Astrocyte (in vitro differentiated cells and primary cell): ENCODE results near the gene SLC39A8. TPM values are rescaled to one million over a fixed set of nuclear protein-coding genes. Genes with fewer than 3 reads are reported as not detected.

ENCODE experiments used
- DNase-seq: peaks from one replicate; pipeline ENCODE4 v3.0.0-alpha.2; 2010; ENCODE audit warnings: low read depth
- FAIRE-seq: peaks from 2 replicates; lab custom pipeline; 2011; peaks lifted over from hg19 to GRCh38; lab: Jason Lieb, UNC
- H2AFZ ChIP-seq: 2 replicates; pipeline ENCODE4 v1.6.0; 2012; ENCODE audit warnings: low read depth, low read length, inconsistent platforms
- H3K27ac ChIP-seq: 2 replicates; pipeline ENCODE4 v1.5.1; 2011; ENCODE audit warnings: low read depth, low read length, inconsistent platforms
- H3K27me3 ChIP-seq: 2 replicates; pipeline ENCODE4 v1.6.0; 2011; ENCODE audit warnings: low read length, inconsistent platforms; ENCODE audit not compliant: insufficient read depth
- H3K36me3 ChIP-seq: 2 replicates; pipeline ENCODE4 v1.5.1; 2011; ENCODE audit warnings: low read length, inconsistent platforms; ENCODE audit not compliant: insufficient read depth
- H3K4me1 ChIP-seq: 2 replicates; pipeline ENCODE4 v1.5.1; 2011; ENCODE audit warnings: low read length, inconsistent platforms; ENCODE audit not compliant: insufficient read depth
- H3K4me2 ChIP-seq: 2 replicates; pipeline ENCODE4 v1.6.0; 2012; ENCODE audit warnings: low read length, inconsistent platforms
- H3K4me3 ChIP-seq: 2 replicates; pipeline ENCODE4 v1.5.1; 2011; ENCODE audit warnings: low read depth, mild to moderate bottlenecking, low read length, inconsistent platforms; ENCODE audit not compliant: insufficient read depth
- H3K79me2 ChIP-seq: 2 replicates; pipeline ENCODE4 v1.6.0; 2012; ENCODE audit warnings: mild to moderate bottlenecking, low read length, inconsistent platforms; ENCODE audit not compliant: insufficient read depth
- H3K9ac ChIP-seq: 2 replicates; pipeline ENCODE4 v1.6.0; 2012; ENCODE audit warnings: mild to moderate bottlenecking, low read length, inconsistent platforms
- H3K9me3 ChIP-seq: 2 replicates; pipeline ENCODE4 v1.5.1; 2012; ENCODE audit warnings: low read depth, mild to moderate bottlenecking, low read length, inconsistent platforms; ENCODE audit not compliant: insufficient read depth
- H4K20me1 ChIP-seq: 2 replicates; pipeline ENCODE4 v1.6.0; 2012; ENCODE audit warnings: low read length, inconsistent platforms; ENCODE audit not compliant: insufficient read depth
- H3K27ac Mint-ChIP-seq: one replicate; pipeline ENCODE4 v1.8.0; 2021; ENCODE audit warnings: mild to moderate bottlenecking, mixed read lengths; ENCODE audit not compliant: unreplicated experiment
- H3K27me3 Mint-ChIP-seq: one replicate; pipeline ENCODE4 v1.8.0; 2021; ENCODE audit warnings: low read depth, mixed read lengths; ENCODE audit not compliant: unreplicated experiment
- H3K36me3 Mint-ChIP-seq: one replicate; pipeline ENCODE4 v1.8.0; 2021; ENCODE audit warnings: low read depth, mixed read lengths; ENCODE audit not compliant: unreplicated experiment
- H3K4me1 Mint-ChIP-seq: one replicate; pipeline ENCODE4 v1.8.0; 2021; ENCODE audit warnings: low read depth, mixed read lengths; ENCODE audit not compliant: unreplicated experiment
- H3K4me3 Mint-ChIP-seq: one replicate; pipeline ENCODE4 v1.8.0; 2021; ENCODE audit warnings: mild to moderate bottlenecking, moderate library complexity, mixed read lengths; ENCODE audit not compliant: unreplicated experiment
- H3K9me3 Mint-ChIP-seq: one replicate; pipeline ENCODE4 v1.8.0; 2021; ENCODE audit warnings: mild to moderate bottlenecking, mixed read lengths; ENCODE audit not compliant: unreplicated experiment
- CTCF ChIP-seq: IDR thresholded peaks from 2 replicates; pipeline ENCODE4 v1.5.1; 2011; ENCODE audit warnings: low read depth, mild to moderate bottlenecking, inconsistent platforms, low read length, moderate library complexity; ENCODE audit not compliant: insufficient read depth
- EZH2 ChIP-seq: IDR thresholded peaks from 2 replicates; pipeline ENCODE4 v1.6.1; 2012; ENCODE audit warnings: mild to moderate bottlenecking, low read length, inconsistent platforms; ENCODE audit not compliant: insufficient read depth
- total RNA-seq: library from RNA; stranded (reverse); gene quantifications from 2 replicates; pipeline ENCODE4 v1.2.1, GENCODE V29; 2021

SLC39A8 gene
- total RNA-seq, 1 donor from 2014 or later: 5.6 TPM

GRCh38 chr4:102259702-102260101 lies 85.6 kb downstream of the SLC39A8 start:
- DNase-seq (no peak), FAIRE-seq (no peak)
- Mint-ChIP-seq H3K27ac (no peak overlapping the region), H3K27me3 (no peaks in the 10 kb centered on the region), H3K4me1 (peaks cover 3% of the 10 kb centered on the region), H3K36me3 (no peaks in the 10 kb centered on the region), H3K4me3 (no peak overlapping the region), H3K9me3 (no peaks in the 10 kb centered on the region)
- no peaks in the 10 kb centered on the region for H3K4me1 ChIP-seq
- H3K4me2 ChIP-seq: no peak overlapping the region
- TF ChIP-seq CTCF (no peak), EZH2 (no peak)
- no peaks in the 10 kb centered on the region for H4K20me1 ChIP-seq
- H3K9ac ChIP-seq: no peak overlapping the region
- no peaks in the 10 kb centered on the region for H3K36me3 ChIP-seq
- H3K9me3 ChIP-seq: no peaks in the 10 kb centered on the region
- no peaks in the 10 kb centered on the region for H3K27me3 ChIP-seq
- no peak overlapping the region for H3K4me3 ChIP-seq
- H3K27ac ChIP-seq: no peak overlapping the region
- no peaks in the 10 kb centered on the region for H3K79me2 ChIP-seq
- no peak overlapping the region for H2AFZ ChIP-seq

- Histone ChIP-seq H3K4me3 (no peak overlapping the region), H3K4me1 (no peaks in the 10 kb centered on the region), H3K9ac (no peak overlapping the region), H3K79me2 (no peaks in the 10 kb centered on the region), H2AFZ (no peak overlapping the region), H3K27ac (no peak overlapping the region), H3K36me3 (no peaks in the 10 kb centered on the region), H4K20me1 (no peaks in the 10 kb centered on the region), H3K4me2 (no peak overlapping the region), H3K27me3 (no peaks in the 10 kb centered on the region), H3K9me3 (no peaks in the 10 kb centered on the region)
- Mint-ChIP-seq H3K27me3 (no peaks in the 10 kb centered on the region), H3K36me3 (no peaks in the 10 kb centered on the region), H3K4me1 (peaks cover 3% of the 10 kb centered on the region), H3K4me3 (no peak overlapping the region), H3K27ac (no peak overlapping the region), H3K9me3 (no peaks in the 10 kb centered on the region)
- DNase-seq: no peak
- TF ChIP-seq CTCF (no peak), EZH2 (no peak)
- FAIRE-seq: no peak
These were observed 86.2 kb downstream of the SLC39A8 start for GRCh38 chr4:102259081-102259480.

- Mint-ChIP-seq H3K36me3 (no peaks in the 10 kb centered on the region), H3K4me3 (no peak overlapping the region), H3K27ac (no peak overlapping the region), H3K9me3 (no peaks in the 10 kb centered on the region), H3K27me3 (no peaks in the 10 kb centered on the region), H3K4me1 (peaks cover under 1% of the 10 kb centered on the region)
- no peaks in the 10 kb centered on the region for H3K79me2 ChIP-seq
- no peak overlapping the region for H2AFZ ChIP-seq
- no peaks in the 10 kb centered on the region for H3K36me3 ChIP-seq
- no peak overlapping the region for H3K9ac ChIP-seq
- no peaks in the 10 kb centered on the region for H3K27me3 ChIP-seq
- H3K27ac ChIP-seq: no peak overlapping the region
- H3K4me1 ChIP-seq: no peaks in the 10 kb centered on the region
- no peak for FAIRE-seq
- H3K4me2 ChIP-seq: no peak overlapping the region
- H3K9me3 ChIP-seq: no peaks in the 10 kb centered on the region
- no peak for TF ChIP-seq EZH2
- H3K4me3 ChIP-seq: no peak overlapping the region
- DNase-seq: no peak
- H4K20me1 ChIP-seq: no peaks in the 10 kb centered on the region
These were observed 89.0 kb downstream of the SLC39A8 start for GRCh38 chr4:102256321-102256720.
